ENCODE data around the gene USP22.

- TF ChIP-seq POLR2AphosphoS5 (IDR thresholded peaks at IDR 0.05; ENCODE audit: low read depth, low read length) (peak; percentile 26; the same call in 1 of the 2 replicates), ATF3 (IDR thresholded peaks at IDR 0.05) (no peak), CTCF (IDR thresholded peaks at IDR 0.05 in 2 of 3, conservative IDR thresholded peaks at IDR 0.05 in 1 of 3; ENCODE audit: borderline replicate concordance in 1 of 3, insufficient read depth in 1 of 3, low read depth in 2 of 3, low read length in 2 of 3) (peak; percentile 50 to 62 (median 57); a peak in 5 of 6 replicates), EZH2 (IDR thresholded peaks at IDR 0.05) (no peak)
Observed at GRCh38 chr17:21039839-21040575, 2.8 kb downstream of the USP22 start.
